ENCODE measurements around the gene NEUROD2. TPM values are rescaled to one million over a fixed set of nuclear protein-coding genes. Genes with fewer than 3 reads are reported as not detected.

NEUROD2 gene
- not detected in 2 replicates for polyA plus RNA-seq (2012; rRNA removed)
- not detected in 2 replicates for polyA plus RNA-seq (2012; cell fraction: cytosol; rRNA removed)
- polyA plus RNA-seq (2012; cell fraction: nucleus; rRNA removed) = 0.04 TPM in 1 of 2 replicates, not detected in the other

GRCh38 chr17:39607851-39608130 is at the start of gene NEUROD2:
Gene NEUROD2, minus strand, starts transcription at chr17:39607920. Its CDS starts 1,321 bp downstream, at chr17:39606599.
- Histone ChIP-seq H3K79me2 (ENCODE audit: insufficient read depth) (no peaks in the 10 kb centered on the region), H3K9me2 (no peaks in the 10 kb centered on the region), H3K4me1 (ENCODE audit: control insufficient read depth in 1 of 2, insufficient read depth in 2 of 2, low read depth in 1 of 2, low read length in 1 of 2) (no peaks in the 10 kb centered on the region; a peak in 1 of 4 replicates), H3K9me3 (no peaks in the 10 kb centered on the region), H3K9ac (no peak within 1 kb of the TSS), H3K36me3 (replicated peaks in 1 of 2; ENCODE audit: control insufficient read depth in 1 of 2, insufficient read depth in 2 of 2, low read length in 1 of 2) (no peaks in the 10 kb centered on the region), H3F3A (replicated peaks; ENCODE audit: insufficient read depth) (no peaks in the 10 kb centered on the region), H4K20me1 (ENCODE audit: insufficient read depth) (0 out of 2 replicates have a peak, but pooled peaks cover 5% of the 10 kb centered on the region), H2AFZ (ENCODE audit: low read depth) (no peak within 1 kb of the TSS), H3K27ac (ENCODE audit: low read depth in 2 of 2, low read length in 1 of 2) (no peak within 1 kb of the TSS), H3K4me3 (ENCODE audit: low read depth in 2 of 2, low read length in 1 of 2) (no peak within 1 kb of the TSS), H3K4me2 (peak within 1 kb of the TSS; percentile 7; the same call in 1 of the 2 replicates), H3K27me3 (ENCODE audit: insufficient read depth) (peaks cover 84% of the 10 kb centered on the region)
- ChIA-PET CTCF (interaction anchor here (1.5 to 17.5 kb wide), 2 partner anchors 9 to 14 kb away, joined by 4 to 285 read pairs; partner anchors contain the start of gene PPP1R1B), POLR2A (no interaction called here)
- WGBS (ENCODE audit: low lambda C conversion rate) = 15% methylated on average over 20 of the region's 20 CpGs
- TF ChIP-seq FOXM1 (IDR thresholded peaks at IDR 0.05; ENCODE audit: low read depth) (no peak), CHD2 (IDR thresholded peaks at IDR 0.05; ENCODE audit: low read length, partially characterized antibody) (no peak), SIN3A (IDR thresholded peaks at IDR 0.05; ENCODE audit: borderline replicate concordance, low read depth, low read length) (no peak), NRF1 (IDR thresholded peaks at IDR 0.05; ENCODE audit: low read depth, low read length) (no peak), REST (IDR thresholded peaks at IDR 0.05; ENCODE audit: low read depth, low read length) (no peak), TCF12 (IDR thresholded peaks at IDR 0.05) (no peak), USF1 (IDR thresholded peaks at IDR 0.05; ENCODE audit: borderline replicate concordance, low read depth) (no peak), GABPA (IDR thresholded peaks at IDR 0.05; ENCODE audit: low read depth) (no peak), PBX3 (IDR thresholded peaks at IDR 0.05) (no peak), ELF1 (IDR thresholded peaks at IDR 0.05) (no peak)
- TF ChIP-seq, protein P1, sequence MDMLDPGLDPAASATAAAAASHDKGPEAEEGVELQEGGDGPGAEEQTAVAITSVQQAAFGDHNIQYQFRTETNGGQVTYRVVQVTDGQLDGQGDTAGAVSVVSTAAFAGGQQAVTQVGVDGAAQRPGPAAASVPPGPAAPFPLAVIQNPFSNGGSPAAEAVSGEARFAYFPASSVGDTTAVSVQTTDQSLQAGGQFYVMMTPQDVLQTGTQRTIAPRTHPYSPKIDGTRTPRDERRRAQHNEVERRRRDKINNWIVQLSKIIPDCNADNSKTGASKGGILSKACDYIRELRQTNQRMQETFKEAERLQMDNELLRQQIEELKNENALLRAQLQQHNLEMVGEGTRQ (IDR thresholded peaks at IDR 0.05; ENCODE audit: borderline replicate concordance, low read depth, low read length) = no peak
- no peak for DNase-seq
